Loucy (cell line): Measurements from ENCODE around the gene RPH3AL.

ENCODE experiments used
- H2AFZ ChIP-seq: fragments of 200-600 bp; sonication (generic); 2 replicates; pipeline ENCODE4 v1.6.0; 2016; ENCODE audit warnings: antibody characterized with exemption, mild to moderate bottlenecking, low read length, moderate library complexity
- H3F3A ChIP-seq: fragments of 200-600 bp; 2 replicates; pipeline ENCODE4 v1.6.0; 2016; ENCODE audit warnings: antibody characterized with exemption, low read depth, mild to moderate bottlenecking
- H3K27me3 ChIP-seq: fragments of 200-600 bp; sonication (generic); 2 replicates; pipeline ENCODE4 v1.6.1; 2014; ENCODE audit warnings: low read length, mild to moderate bottlenecking; ENCODE audit not compliant: insufficient read depth, poor library complexity, severe bottlenecking
- H3K36me3 ChIP-seq: fragments of 200-600 bp; sonication (generic); 2 replicates; pipeline ENCODE4 v1.6.1; 2016; ENCODE audit warnings: low read length; ENCODE audit not compliant: insufficient read depth
- H3K4me1 ChIP-seq: fragments of 200-600 bp; sonication (generic); 2 replicates; pipeline ENCODE4 v1.5.1; 2014; ENCODE audit warnings: low read length, mild to moderate bottlenecking; ENCODE audit not compliant: insufficient read depth, poor library complexity, severe bottlenecking
- H3K4me2 ChIP-seq: fragments of 200-600 bp; sonication (generic); 2 replicates; pipeline ENCODE4 v1.6.0; 2014; ENCODE audit warnings: antibody characterized with exemption, low read length, low read depth, mild to moderate bottlenecking; ENCODE audit not compliant: poor library complexity, severe bottlenecking
- H3K4me3 ChIP-seq: fragments of 200-600 bp; sonication (generic); 2 replicates; pipeline ENCODE4 v1.5.1; 2014; ENCODE audit warnings: low read length, mild to moderate bottlenecking, mixed read lengths; ENCODE audit not compliant: poor library complexity, severe bottlenecking
- H3K79me2 ChIP-seq: fragments of 200-600 bp; sonication (generic); 2 replicates; pipeline ENCODE4 v1.6.1; 2014; ENCODE audit warnings: low read length; ENCODE audit not compliant: insufficient read depth
- H3K9ac ChIP-seq: fragments of 200-600 bp; sonication (generic); 2 replicates; pipeline ENCODE4 v1.6.0; 2014; ENCODE audit warnings: mild to moderate bottlenecking, low read depth, low read length, moderate library complexity; ENCODE audit not compliant: poor library complexity, severe bottlenecking
- H3K9me2 ChIP-seq: fragments of 200-600 bp; sonication (generic); replicated peaks from 2 replicates; pipeline ENCODE4 v1.6.1; 2016; ENCODE audit warnings: low read depth, low read length, mixed read lengths
- H3K9me3 ChIP-seq: fragments of 200-600 bp; sonication (generic); 2 replicates; pipeline ENCODE4 v1.6.1; 2014; ENCODE audit warnings: mild to moderate bottlenecking, antibody characterized with exemption, low read length, low read depth; ENCODE audit not compliant: insufficient read depth
- H4K20me1 ChIP-seq: fragments of 200-600 bp; sonication (generic); 2 replicates; pipeline ENCODE4 v1.6.0; 2014; ENCODE audit warnings: antibody characterized with exemption, low read length, mild to moderate bottlenecking; ENCODE audit not compliant: insufficient read depth, poor library complexity, severe bottlenecking
- CTCF ChIP-seq: fragments of 200-600 bp; sonication (generic); conservative IDR thresholded peaks from 2 replicates; pipeline ENCODE4 v1.5.1; 2014; ENCODE audit warnings: mild to moderate bottlenecking, antibody characterized with exemption, low read length
- EZH2phosphoT487 ChIP-seq: fragments of 200-600 bp; IDR thresholded peaks from 2 replicates; pipeline ENCODE4 v1.6.1; 2018; ENCODE audit warnings: antibody characterized with exemption, mild to moderate bottlenecking, moderate library complexity, borderline replicate concordance

RPH3AL gene

DNA sequence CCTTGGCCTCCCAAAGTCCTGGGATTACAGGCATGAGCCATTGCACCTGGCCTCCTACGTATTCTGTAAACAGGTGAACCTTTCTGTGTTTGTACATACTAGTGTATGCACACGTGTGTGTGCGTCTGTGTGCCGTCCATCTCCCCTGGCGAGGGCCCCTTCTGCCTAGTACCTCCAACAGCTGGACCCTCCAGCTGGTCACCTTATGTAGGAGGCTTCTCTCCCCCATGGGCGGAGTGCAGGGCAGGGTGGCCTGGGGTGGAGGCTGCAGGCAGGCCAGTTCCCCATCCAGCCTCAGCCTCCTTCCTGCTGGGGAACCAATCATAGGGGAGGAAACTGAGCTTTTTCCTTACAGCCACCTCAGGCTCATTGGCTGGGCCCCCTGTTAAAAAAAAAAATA, 146.8 kb downstream of the RPH3AL start:
- Histone ChIP-seq H3K27me3 (no peaks in the 10 kb centered on the region), H3K79me2 (no peaks in the 10 kb centered on the region), H3K9ac (no peak overlapping the region), H4K20me1 (no peaks in the 10 kb centered on the region), H3K4me3 (no peak overlapping the region), H3K36me3 (no peaks in the 10 kb centered on the region), H2AFZ (no peak overlapping the region), H3K9me3 (peaks cover 7% of the 10 kb centered on the region; the same call in 1 of the 2 replicates), H3K4me1 (no peaks in the 10 kb centered on the region), H3K4me2 (no peak overlapping the region), H3K9me2 (no peaks in the 10 kb centered on the region), H3F3A (no peaks in the 10 kb centered on the region)
- TF ChIP-seq CTCF (no peak), EZH2phosphoT487 (no peak)

- Histone ChIP-seq H3K27me3 (no peaks in the 10 kb centered on the region), H3K4me1 (no peaks in the 10 kb centered on the region), H4K20me1 (no peaks in the 10 kb centered on the region), H3K9ac (no peak overlapping the region), H3K4me2 (no peak overlapping the region), H3K9me3 (peaks cover 7% of the 10 kb centered on the region; the same call in 1 of the 2 replicates), H3K79me2 (no peaks in the 10 kb centered on the region), H2AFZ (no peak overlapping the region), H3F3A (no peaks in the 10 kb centered on the region), H3K9me2 (no peaks in the 10 kb centered on the region), H3K36me3 (no peaks in the 10 kb centered on the region), H3K4me3 (no peak overlapping the region)
- no peak for TF ChIP-seq EZH2phosphoT487
- no peak for TF ChIP-seq CTCF
Measured at GRCh38 chr17:205148-205669, 147.4 kb downstream of the RPH3AL start.

DNA sequence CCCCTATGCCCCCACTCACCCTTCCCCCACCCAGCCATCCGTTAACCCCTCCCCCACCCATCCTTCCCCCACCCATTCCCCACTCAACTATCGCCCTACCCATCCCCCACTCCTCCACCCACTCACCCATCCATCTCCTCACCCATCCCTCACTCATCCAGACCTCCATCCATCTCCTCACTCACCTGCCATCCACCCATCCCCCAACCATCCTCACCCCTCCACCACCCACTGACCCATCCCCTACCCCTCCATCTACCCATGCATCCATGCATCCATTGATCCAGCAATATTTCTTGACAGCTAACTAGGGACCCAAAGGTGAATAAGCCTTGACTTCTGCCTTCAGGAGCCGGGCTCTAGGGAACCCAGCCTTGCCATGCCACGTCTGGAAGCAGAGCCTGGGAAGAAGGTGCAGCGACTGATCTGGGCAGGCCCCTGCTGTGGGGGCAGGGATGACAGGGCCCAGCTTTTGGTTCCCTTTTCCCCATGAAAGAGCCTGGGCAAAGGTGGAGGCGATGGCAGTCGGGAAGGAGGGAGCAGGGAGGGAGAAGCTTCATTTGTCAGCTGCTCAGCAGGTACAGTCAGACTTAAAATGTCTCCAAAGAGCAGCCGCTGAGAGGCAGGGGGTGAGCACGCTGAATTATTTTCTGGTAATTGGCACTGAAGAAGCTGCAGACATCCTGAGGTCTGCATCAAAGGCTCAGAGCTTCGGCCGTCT, 148.0 kb downstream of the RPH3AL start:
- Histone ChIP-seq H3K4me2 (no peak overlapping the region), H3K9me2 (no peaks in the 10 kb centered on the region), H3K36me3 (no peaks in the 10 kb centered on the region), H3K79me2 (no peaks in the 10 kb centered on the region), H4K20me1 (no peaks in the 10 kb centered on the region), H3F3A (no peaks in the 10 kb centered on the region), H2AFZ (no peak overlapping the region), H3K27me3 (no peaks in the 10 kb centered on the region), H3K9me3 (peaks cover 7% of the 10 kb centered on the region; the same call in 1 of the 2 replicates), H3K4me1 (no peaks in the 10 kb centered on the region), H3K4me3 (no peak overlapping the region), H3K9ac (no peak overlapping the region)
- TF ChIP-seq EZH2phosphoT487 (no peak), CTCF (no peak)
